WTC11 (cell line): ENCODE measurements around the gene ARHGEF9.

Source experiments
- SP1 ChIP-seq: sonication (generic); formaldehyde crosslinking; conservative IDR thresholded peaks from 2 replicates; pipeline ENCODE4 v1.8.1; 2022; ENCODE audit warnings: missing genetic modification reagents
- TF ChIP-seq, protein P1 (sequence below): fragments of 200-600 bp; IDR thresholded peaks from 2 replicates; pipeline ENCODE4 v1.8.0; 2022; ENCODE audit warnings: antibody characterized with exemption

- TF ChIP-seq, protein P1, sequence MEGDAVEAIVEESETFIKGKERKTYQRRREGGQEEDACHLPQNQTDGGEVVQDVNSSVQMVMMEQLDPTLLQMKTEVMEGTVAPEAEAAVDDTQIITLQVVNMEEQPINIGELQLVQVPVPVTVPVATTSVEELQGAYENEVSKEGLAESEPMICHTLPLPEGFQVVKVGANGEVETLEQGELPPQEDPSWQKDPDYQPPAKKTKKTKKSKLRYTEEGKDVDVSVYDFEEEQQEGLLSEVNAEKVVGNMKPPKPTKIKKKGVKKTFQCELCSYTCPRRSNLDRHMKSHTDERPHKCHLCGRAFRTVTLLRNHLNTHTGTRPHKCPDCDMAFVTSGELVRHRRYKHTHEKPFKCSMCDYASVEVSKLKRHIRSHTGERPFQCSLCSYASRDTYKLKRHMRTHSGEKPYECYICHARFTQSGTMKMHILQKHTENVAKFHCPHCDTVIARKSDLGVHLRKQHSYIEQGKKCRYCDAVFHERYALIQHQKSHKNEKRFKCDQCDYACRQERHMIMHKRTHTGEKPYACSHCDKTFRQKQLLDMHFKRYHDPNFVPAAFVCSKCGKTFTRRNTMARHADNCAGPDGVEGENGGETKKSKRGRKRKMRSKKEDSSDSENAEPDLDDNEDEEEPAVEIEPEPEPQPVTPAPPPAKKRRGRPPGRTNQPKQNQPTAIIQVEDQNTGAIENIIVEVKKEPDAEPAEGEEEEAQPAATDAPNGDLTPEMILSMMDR = no peak
- no peak for TF ChIP-seq SP1 (CRISPR knock-in tag)
Observed at GRCh38 chrX:63782515-63782914, 2.5 kb downstream of the ARHGEF9 start.
